Measurements from ENCODE around the gene JAG1. TPM values are rescaled to one million over a fixed set of nuclear protein-coding genes. Genes with fewer than 3 reads are reported as not detected.

JAG1 gene
- polyA plus RNA-seq, 3 donors, result 0.70 to 6.8 (median 0.85) TPM

- H3K4me3 Mint-ChIP-seq, result no peak overlapping the region
- Histone ChIP-seq H3K36me3 (replicated peaks in 1 of 2; ENCODE audit: control insufficient read depth in 1 of 2, insufficient read depth in 2 of 2, low read length in 2 of 2) (no peaks in the 10 kb centered on the region), H4K20me1 (ENCODE audit: insufficient read depth, low read length) (no peaks in the 10 kb centered on the region), H3K4me2 (replicated peaks; ENCODE audit: extremely low read depth, low read length, poor library complexity, severe bottlenecking) (no peak overlapping the region), H3K79me2 (ENCODE audit: insufficient read depth, low read length) (no peaks in the 10 kb centered on the region), H3K4me1 (ENCODE audit: control insufficient read depth in 1 of 2, insufficient read depth in 2 of 2, low read length in 2 of 2) (no peaks in the 10 kb centered on the region), H3K4me3 (replicated peaks in 1 of 3; ENCODE audit: low read depth in 2 of 3, low read length in 3 of 3) (no peak overlapping the region), H3K27ac (ENCODE audit: low read depth in 1 of 2, low read length in 2 of 2) (no peak overlapping the region), H2AFZ (ENCODE audit: insufficient read depth, low read depth, low read length, poor library complexity, severe bottlenecking) (no peak overlapping the region), H3K9ac (ENCODE audit: insufficient read depth, low read length, poor library complexity, severe bottlenecking) (no peak overlapping the region), H3K27me3 (ENCODE audit: control insufficient read depth in 2 of 2, insufficient read depth in 2 of 2, low read length in 2 of 2) (no peaks in the 10 kb centered on the region), H3K9me3 (replicated peaks in 1 of 2; ENCODE audit: control insufficient read depth in 1 of 2, insufficient read depth in 1 of 2, low read length in 2 of 2) (no peaks in the 10 kb centered on the region)
- no peaks in the 10 kb centered on the region for H3K4me1 Mint-ChIP-seq
- peaks cover 0 to 6% (median 2%) of the 10 kb centered on the region in 3 donors for H3K27me3 Mint-ChIP-seq (ENCODE audit: low read depth in 3 of 3)
- H3K27ac Mint-ChIP-seq, result no peak overlapping the region
- H3K36me3 Mint-ChIP-seq, result no peaks in the 10 kb centered on the region
- no peak for DNase-seq
- intact Hi-C loops (cut with micrococcal nuclease), result no loop called here
- TF ChIP-seq CTCF (IDR thresholded peaks at IDR 0.05), result no peak
- peaks cover 6 to 13% (median 7%) of the 10 kb centered on the region in 7 donors for H3K9me3 Mint-ChIP-seq
- 95% methylated on average over 12 of the region's 12 CpGs for WGBS (ENCODE audit: insufficient coverage)
Observed at GRCh38 chr20:10706460-10706811, 32.6 kb upstream of the JAG1 start.

- H3K4me2 ChIP-seq (replicated peaks; ENCODE audit: extremely low read depth, low read length, poor library complexity, severe bottlenecking), result no peak overlapping the region
- H3K27me3 ChIP-seq (ENCODE audit: control insufficient read depth in 2 of 2, insufficient read depth in 2 of 2, low read length in 2 of 2), result no peaks in the 10 kb centered on the region
- no peak for TF ChIP-seq CTCF (IDR thresholded peaks at IDR 0.05)
- H3K27ac ChIP-seq (ENCODE audit: low read depth in 1 of 2, low read length in 2 of 2), result no peak overlapping the region
- H3K27me3 Mint-ChIP-seq (ENCODE audit: low read depth in 3 of 3), result peaks cover 0 to 6% (median 2%) of the 10 kb centered on the region in 3 donors
- H3K36me3 ChIP-seq (replicated peaks in 1 of 2; ENCODE audit: control insufficient read depth in 1 of 2, insufficient read depth in 2 of 2, low read length in 2 of 2), result no peaks in the 10 kb centered on the region
- intact Hi-C loops (cut with micrococcal nuclease), result no loop called here
- H3K79me2 ChIP-seq (ENCODE audit: insufficient read depth, low read length), result no peaks in the 10 kb centered on the region
- H3K36me3 Mint-ChIP-seq, result no peaks in the 10 kb centered on the region
- H3K9me3 ChIP-seq (replicated peaks in 1 of 2; ENCODE audit: control insufficient read depth in 1 of 2, insufficient read depth in 1 of 2, low read length in 2 of 2), result no peaks in the 10 kb centered on the region
- no peaks in the 10 kb centered on the region for H4K20me1 ChIP-seq (ENCODE audit: insufficient read depth, low read length)
- no peak overlapping the region for H3K4me3 ChIP-seq (replicated peaks in 1 of 3; ENCODE audit: low read depth in 2 of 3, low read length in 3 of 3)
- H2AFZ ChIP-seq (ENCODE audit: insufficient read depth, low read depth, low read length, poor library complexity, severe bottlenecking), result no peak overlapping the region
- no peak overlapping the region for H3K27ac Mint-ChIP-seq
- no peak overlapping the region for H3K9ac ChIP-seq (ENCODE audit: insufficient read depth, low read length, poor library complexity, severe bottlenecking)
- H3K4me1 Mint-ChIP-seq, result no peaks in the 10 kb centered on the region
- peaks cover 6 to 13% (median 7%) of the 10 kb centered on the region in 7 donors for H3K9me3 Mint-ChIP-seq
- no peak for DNase-seq
- no peak overlapping the region for H3K4me3 Mint-ChIP-seq
- no peaks in the 10 kb centered on the region for H3K4me1 ChIP-seq (ENCODE audit: control insufficient read depth in 1 of 2, insufficient read depth in 2 of 2, low read length in 2 of 2)
- 95% methylated on average over 14 of the region's 16 CpGs for WGBS (ENCODE audit: insufficient coverage)
Observed at GRCh38 chr20:10705801-10706459, 32.1 kb upstream of the JAG1 start.
